GM18517 (cell line): ENCODE measurements around the gene PLXNB2.

Experiments used
- ATAC-seq: cut with Tn5 transposase; IDR thresholded peaks from one replicate; pipeline ENCODE4 v1.9.1; 2021; ENCODE audit warnings: mild to moderate bottlenecking, moderate library complexity; ENCODE audit not compliant: unreplicated experiment

PLXNB2 gene

DNA sequence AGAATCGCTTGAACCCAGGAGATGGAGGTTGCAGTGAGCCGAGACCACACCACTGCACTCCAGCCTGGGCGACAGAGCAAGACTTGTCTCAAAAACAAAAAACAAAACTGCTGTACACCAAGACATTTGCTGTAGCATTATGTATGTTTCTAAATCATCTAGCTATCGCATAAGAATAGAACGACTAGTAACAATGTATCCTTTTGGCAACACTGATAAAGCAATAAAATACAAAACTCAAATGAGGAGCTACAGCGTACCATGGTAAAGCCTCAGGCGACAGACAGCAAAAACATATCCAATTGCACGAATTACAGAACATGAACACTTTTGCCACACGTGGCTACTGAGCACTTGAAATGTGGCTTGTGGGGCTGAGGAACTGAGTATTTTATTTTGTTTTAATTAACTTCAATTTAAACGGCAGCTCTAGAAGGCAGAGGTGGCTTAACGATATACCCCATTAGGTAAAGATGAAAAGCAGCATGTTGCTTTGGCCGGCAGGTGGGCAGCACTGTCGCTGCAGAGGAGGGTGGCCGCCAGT lies 65.0 kb downstream of the PLXNB2 start:
- ATAC-seq: no peak

DNA sequence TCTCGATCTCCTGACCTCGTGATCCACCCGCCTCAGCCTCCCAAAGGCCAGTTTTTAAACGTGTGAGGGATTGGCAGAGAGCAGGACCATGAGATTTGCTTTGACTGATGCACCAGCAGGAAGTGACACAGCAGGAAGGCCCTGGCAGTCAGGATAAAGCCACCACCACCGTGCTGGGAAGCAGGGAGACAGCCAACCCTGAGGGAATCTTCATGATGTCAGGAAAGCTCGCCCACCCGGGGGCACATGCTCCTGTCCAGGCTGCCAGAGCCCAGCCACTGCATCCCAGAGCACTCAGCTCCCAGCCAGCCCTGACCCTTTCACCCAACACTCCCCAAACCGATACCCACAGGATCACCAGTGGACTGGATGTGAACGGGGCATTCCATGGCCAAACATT lies 68.7 kb downstream of the PLXNB2 start:
- no peak for ATAC-seq

DNA sequence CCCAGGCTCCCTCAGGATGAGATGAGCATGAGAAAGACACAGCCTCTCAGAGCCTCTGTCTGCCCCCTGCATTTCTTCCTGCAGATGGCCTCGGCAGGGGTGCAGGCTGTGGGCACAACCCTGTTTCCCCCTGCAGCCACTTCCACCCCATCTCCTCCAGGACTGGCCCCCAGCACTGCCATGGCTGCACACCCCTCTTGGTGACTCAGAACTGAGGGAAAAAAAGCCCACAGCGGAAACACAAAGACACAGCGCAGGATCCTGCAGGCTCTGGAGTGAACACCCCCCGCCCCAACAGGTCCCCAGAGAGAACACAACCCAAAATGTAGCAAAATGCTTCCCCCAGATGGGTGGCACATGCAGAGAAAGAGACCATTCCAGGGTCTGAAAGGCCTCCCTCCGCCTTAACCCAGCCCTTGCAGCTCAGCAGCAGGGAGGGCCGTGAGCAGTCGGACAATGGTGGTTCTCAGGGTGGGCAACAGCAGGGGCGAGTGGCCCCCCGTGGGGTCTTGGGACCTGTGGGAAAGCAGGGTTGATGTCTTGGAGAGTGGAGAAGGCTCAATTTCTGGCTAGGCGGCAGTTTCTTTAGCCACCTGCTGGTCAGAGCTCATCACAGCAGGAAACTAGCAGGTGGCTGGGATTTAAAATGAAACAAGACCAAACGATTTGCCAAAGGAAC lies 70.6 kb downstream of the PLXNB2 start:
- ATAC-seq: no peak

GRCh38 chr22:50233223-50233622 lies 74.2 kb downstream of the PLXNB2 start:
- no peak for ATAC-seq

DNA sequence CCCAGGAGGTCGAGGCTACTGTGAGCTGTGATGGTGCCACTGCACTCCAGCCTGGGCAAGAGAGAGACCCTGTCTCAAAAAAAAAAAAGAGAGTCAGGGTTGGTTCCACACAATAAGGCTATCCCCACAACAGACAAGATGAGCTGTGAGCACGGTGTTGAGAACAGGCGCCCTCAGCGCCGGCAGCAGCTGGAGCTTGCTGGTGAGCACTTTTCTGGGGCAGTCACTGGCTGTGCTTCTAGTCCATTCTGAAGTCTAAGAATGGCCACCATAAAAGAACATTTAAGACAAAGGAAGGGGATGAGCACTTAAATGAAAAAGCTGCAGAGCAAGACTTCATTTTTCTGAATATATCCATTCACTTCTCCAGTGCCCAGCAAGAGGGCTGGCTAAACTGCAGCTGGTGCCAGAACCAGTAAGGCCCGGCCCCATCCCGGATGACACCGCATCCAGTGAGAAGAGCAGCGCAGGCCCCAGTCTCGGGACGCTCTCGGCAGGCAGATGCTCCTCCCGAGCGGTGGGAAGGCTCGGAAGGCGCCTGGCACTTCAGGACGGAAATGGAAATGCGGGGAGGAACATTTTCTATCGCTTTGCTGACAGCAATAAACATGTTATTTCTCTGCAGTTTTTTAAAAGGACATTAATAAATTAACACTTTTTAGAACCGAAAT lies 74.8 kb downstream of the PLXNB2 start:
- no peak for ATAC-seq

GRCh38 chr22:50229370-50229769 lies 78.1 kb downstream of the PLXNB2 start:
- no peak for ATAC-seq

GRCh38 chr22:50228366-50228765 lies 79.1 kb downstream of the PLXNB2 start:
- ATAC-seq: no peak

DNA sequence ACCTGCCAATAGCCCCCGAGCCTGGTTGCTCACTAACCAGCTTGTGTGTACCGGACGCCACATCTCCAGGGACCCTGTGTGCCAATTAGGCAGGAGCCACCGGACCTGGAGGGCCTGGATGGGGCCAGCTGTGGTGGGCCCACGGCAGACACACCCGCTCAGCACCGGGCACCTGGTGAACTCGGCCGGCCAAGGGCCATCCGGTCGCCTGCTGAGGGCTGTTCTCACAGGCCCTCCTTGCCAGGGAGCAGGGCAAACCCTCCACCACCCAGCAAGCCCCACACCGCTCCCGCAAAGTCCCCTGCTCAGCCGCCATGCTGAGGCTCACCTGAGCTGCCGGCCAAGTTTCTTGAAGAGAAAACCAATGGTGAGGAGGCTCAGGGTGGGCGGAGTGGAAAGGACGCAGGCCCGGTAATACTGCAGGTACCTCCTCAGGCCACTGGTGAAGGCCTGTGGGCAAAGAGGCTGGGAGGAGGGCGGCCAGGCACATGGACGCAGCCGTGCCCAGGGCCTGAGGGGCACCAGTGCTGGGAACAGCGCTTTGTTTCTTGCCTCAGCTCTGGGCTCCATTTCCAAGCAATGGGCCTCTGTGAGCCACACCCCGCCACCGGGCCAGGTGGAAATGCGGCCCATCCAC lies 79.7 kb downstream of the PLXNB2 start:
- ATAC-seq: no peak

- ATAC-seq: no peak
Measured at GRCh38 chr22:50226875-50227165, 80.6 kb downstream of the PLXNB2 start.

- ATAC-seq: no peak
Measured at GRCh38 chr22:50226063-50226874, 81.2 kb downstream of the PLXNB2 start.

- no peak for ATAC-seq
Measured at GRCh38 chr22:50225200-50225969, 82.1 kb downstream of the PLXNB2 start.
